ENCODE data around the gene SNX32. TPM values are rescaled to one million over a fixed set of nuclear protein-coding genes. Genes with fewer than 3 reads are reported as not detected.
A peak's percentile ranks its signal among the peaks of the same experiment; 100 is the strongest.

SNX32 gene
- total RNA-seq, 2 donors from 2014 or later, result 1.5 to 4.3 TPM

GRCh38 chr11:65887723-65888162 is 54.0 kb downstream of the SNX32 start:
- Mint-ChIP-seq H3K36me3 (ENCODE audit: low read depth) (peaks cover 37% of the 10 kb centered on the region), H3K27me3 (ENCODE audit: insufficient read depth) (peaks cover 14% of the 10 kb centered on the region), H3K4me1 (peaks cover 36% of the 10 kb centered on the region), H3K27ac (peak overlapping the region; percentile 98), H3K4me3 (peak overlapping the region; percentile 96), H3K9me3 (no peaks in the 10 kb centered on the region)
- Histone ChIP-seq H3K9me3 (ENCODE audit: control insufficient read depth, low read length) (no peaks in the 10 kb centered on the region), H3K4me3 (ENCODE audit: low read length) (peak overlapping the region; percentile 82), H3K27ac (ENCODE audit: low read depth, low read length) (peak overlapping the region; percentile 64), H3K9ac (ENCODE audit: extremely low read depth, low read length, poor library complexity, severe bottlenecking) (peak overlapping the region; percentile 44), H3K36me3 (ENCODE audit: control insufficient read depth, insufficient read depth, low read length) (peaks cover 36% of the 10 kb centered on the region), H3K27me3 (ENCODE audit: control insufficient read depth, insufficient read depth, low read length, poor library complexity, severe bottlenecking) (no peaks in the 10 kb centered on the region), H3K4me1 (ENCODE audit: control insufficient read depth, insufficient read depth, low read length) (no peaks in the 10 kb centered on the region)
- 4 to 7% methylated on average over 21 to 23 of the region's 23 CpGs for WGBS, 2 experiments (ENCODE audit: insufficient coverage in 1 of 2, insufficient read length in 1 of 2)
- TF ChIP-seq, protein P1, sequence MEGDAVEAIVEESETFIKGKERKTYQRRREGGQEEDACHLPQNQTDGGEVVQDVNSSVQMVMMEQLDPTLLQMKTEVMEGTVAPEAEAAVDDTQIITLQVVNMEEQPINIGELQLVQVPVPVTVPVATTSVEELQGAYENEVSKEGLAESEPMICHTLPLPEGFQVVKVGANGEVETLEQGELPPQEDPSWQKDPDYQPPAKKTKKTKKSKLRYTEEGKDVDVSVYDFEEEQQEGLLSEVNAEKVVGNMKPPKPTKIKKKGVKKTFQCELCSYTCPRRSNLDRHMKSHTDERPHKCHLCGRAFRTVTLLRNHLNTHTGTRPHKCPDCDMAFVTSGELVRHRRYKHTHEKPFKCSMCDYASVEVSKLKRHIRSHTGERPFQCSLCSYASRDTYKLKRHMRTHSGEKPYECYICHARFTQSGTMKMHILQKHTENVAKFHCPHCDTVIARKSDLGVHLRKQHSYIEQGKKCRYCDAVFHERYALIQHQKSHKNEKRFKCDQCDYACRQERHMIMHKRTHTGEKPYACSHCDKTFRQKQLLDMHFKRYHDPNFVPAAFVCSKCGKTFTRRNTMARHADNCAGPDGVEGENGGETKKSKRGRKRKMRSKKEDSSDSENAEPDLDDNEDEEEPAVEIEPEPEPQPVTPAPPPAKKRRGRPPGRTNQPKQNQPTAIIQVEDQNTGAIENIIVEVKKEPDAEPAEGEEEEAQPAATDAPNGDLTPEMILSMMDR (conservative IDR thresholded peaks at IDR 0.05), result no peak
- DNase-seq, result no peak

DNA sequence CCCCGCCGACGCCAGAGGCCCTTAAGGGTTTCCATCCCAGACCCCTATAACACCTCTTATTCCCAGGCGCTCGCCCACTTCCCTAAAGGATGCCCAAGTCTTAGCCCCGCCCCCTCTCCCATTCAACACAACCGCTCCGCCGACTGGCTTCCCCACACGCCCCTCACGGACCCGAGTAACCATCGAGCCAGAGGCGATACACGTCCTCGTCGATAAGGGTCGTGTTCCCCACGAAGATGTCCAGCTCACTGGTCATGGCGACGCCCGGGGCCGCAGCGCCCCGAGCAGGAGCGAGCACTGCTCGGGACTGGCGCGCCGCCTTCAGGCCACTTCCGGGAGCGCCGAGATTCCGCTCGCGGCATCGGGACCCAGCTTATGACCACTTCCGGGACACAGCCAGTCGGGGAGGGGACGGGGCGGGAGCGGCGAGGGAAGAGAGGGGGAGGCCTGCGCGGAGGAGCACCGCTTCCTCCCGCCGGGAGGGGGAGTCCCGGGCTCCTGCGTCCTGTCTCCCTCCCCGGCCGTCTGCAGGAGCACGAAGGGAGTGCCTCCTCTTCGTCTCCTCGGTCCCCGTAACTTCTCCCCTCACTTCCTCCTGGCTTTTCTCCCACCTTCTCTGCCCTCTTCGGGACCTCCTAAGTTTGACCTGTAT is 54.5 kb downstream of the SNX32 start, which contains the start of gene FIBP:
Gene FIBP, minus strand, starts transcription at position 309 of the 652 bp plus-strand sequence. Its CDS starts 53 bp downstream, at position 256.
- peaks cover 31% of the 10 kb centered on the region for H3K36me3 ChIP-seq (ENCODE audit: control insufficient read depth, insufficient read depth, low read length)
- no peaks in the 10 kb centered on the region for H3K4me1 ChIP-seq (ENCODE audit: control insufficient read depth, insufficient read depth, low read length)
- peaks cover 37% of the 10 kb centered on the region for H3K4me1 Mint-ChIP-seq
- H3K27me3 Mint-ChIP-seq (ENCODE audit: insufficient read depth), result peaks cover 14% of the 10 kb centered on the region
- WGBS, 2 experiments (ENCODE audit: insufficient coverage in 1 of 2, insufficient read length in 1 of 2), result 0% methylated on average over 34 to 57 of the region's 57 CpGs
- no peaks in the 10 kb centered on the region for H3K9me3 Mint-ChIP-seq
- H3K27ac Mint-ChIP-seq, result peak within 1 kb of the TSS; percentile 98
- H3K9ac ChIP-seq (ENCODE audit: extremely low read depth, low read length, poor library complexity, severe bottlenecking), result peak within 1 kb of the TSS; percentile 67
- DNase-seq, result peak; percentile 99
- H3K36me3 Mint-ChIP-seq (ENCODE audit: low read depth), result peaks cover 35% of the 10 kb centered on the region
- H3K27me3 ChIP-seq (ENCODE audit: control insufficient read depth, insufficient read depth, low read length, poor library complexity, severe bottlenecking), result no peaks in the 10 kb centered on the region
- peak within 1 kb of the TSS; percentile 64 for H3K27ac ChIP-seq (ENCODE audit: low read depth, low read length)
- peak within 1 kb of the TSS; percentile 96 for H3K4me3 Mint-ChIP-seq
- H3K9me3 ChIP-seq (ENCODE audit: control insufficient read depth, low read length), result no peaks in the 10 kb centered on the region
- TF ChIP-seq, protein P1 (conservative IDR thresholded peaks at IDR 0.05), result peak; percentile 81
- peak within 1 kb of the TSS; percentile 82 for H3K4me3 ChIP-seq (ENCODE audit: low read length)

GRCh38 chr11:65890324-65891218 is 56.8 kb downstream of the SNX32 start, which contains the start of gene CCDC85B:
TSS of gene CCDC85B (plus strand) at chr11:65890673. CDS start at chr11:65890784, 111 bp downstream.
- H3K27me3 Mint-ChIP-seq (ENCODE audit: insufficient read depth), result peaks cover 17% of the 10 kb centered on the region
- 0 to 1% methylated on average over 53 to 94 of the region's 94 CpGs for WGBS, 2 experiments (ENCODE audit: insufficient coverage in 1 of 2, insufficient read length in 1 of 2)
- peak; percentile 97 for DNase-seq
- H3K27ac Mint-ChIP-seq, result peak within 1 kb of the TSS; percentile 84
- H3K36me3 Mint-ChIP-seq (ENCODE audit: low read depth), result peaks cover 13% of the 10 kb centered on the region
- Histone ChIP-seq H3K4me3 (ENCODE audit: low read length) (peak within 1 kb of the TSS; percentile 85), H3K9ac (ENCODE audit: extremely low read depth, low read length, poor library complexity, severe bottlenecking) (peak within 1 kb of the TSS; percentile 59), H3K36me3 (ENCODE audit: control insufficient read depth, insufficient read depth, low read length) (peaks cover 8% of the 10 kb centered on the region), H3K27me3 (ENCODE audit: control insufficient read depth, insufficient read depth, low read length, poor library complexity, severe bottlenecking) (no peaks in the 10 kb centered on the region), H3K9me3 (ENCODE audit: control insufficient read depth, low read length) (no peaks in the 10 kb centered on the region), H3K4me1 (ENCODE audit: control insufficient read depth, insufficient read depth, low read length) (no peaks in the 10 kb centered on the region), H3K27ac (ENCODE audit: low read depth, low read length) (peak within 1 kb of the TSS; percentile 24)
- no peaks in the 10 kb centered on the region for H3K9me3 Mint-ChIP-seq
- TF ChIP-seq, protein P1 (conservative IDR thresholded peaks at IDR 0.05), result peak; percentile 68
- peaks cover 37% of the 10 kb centered on the region for H3K4me1 Mint-ChIP-seq
- peak within 1 kb of the TSS; percentile 96 for H3K4me3 Mint-ChIP-seq
